Natural killer cell (primary cell): ENCODE measurements around the gene NPR3. TPM values are rescaled to one million over a fixed set of nuclear protein-coding genes. Genes with fewer than 3 reads are reported as not detected.

Source experiments
- ATAC-seq, 3 donors: fragments of 150-1000 bp in 2 of 3; fragments of 200-7000 bp in 1 of 3; cut with Tn5 transposase; 1 replicate in 1 of 3; 2 replicates in 2 of 3; pipeline ENCODE4 v1.10.0; 2021; ENCODE audit warnings: mild to moderate bottlenecking in 2 of 3, moderate library complexity in 2 of 3
- DNase-seq, 2 donors: peaks; one replicate each; pipeline versions ENCODE4 v3.0.0 to v3.0.0-alpha.2; 2013 to 2021; ENCODE audit warnings: mixed read lengths in 1 of 2
- H3K27ac ChIP-seq: one replicate; pipeline ENCODE4 v1.5.1; 2013; ENCODE audit warnings: mild to moderate bottlenecking, low read length
- H3K27me3 ChIP-seq: one replicate; pipeline ENCODE4 v1.6.1; 2013; ENCODE audit warnings: low read length; ENCODE audit not compliant: control insufficient read depth, insufficient read depth
- H3K36me3 ChIP-seq: one replicate; pipeline ENCODE4 v1.6.1; 2013; ENCODE audit warnings: low read length; ENCODE audit not compliant: control insufficient read depth, insufficient read depth
- H3K4me1 ChIP-seq: one replicate; pipeline ENCODE4 v1.6.1; 2013; ENCODE audit warnings: low read length; ENCODE audit not compliant: control insufficient read depth, insufficient read depth
- H3K4me3 ChIP-seq: one replicate; pipeline ENCODE4 v1.5.1; 2013; ENCODE audit warnings: low read length
- H3K9me3 ChIP-seq: one replicate; pipeline ENCODE4 v1.6.1; 2013; ENCODE audit warnings: low read length; ENCODE audit not compliant: control insufficient read depth, insufficient read depth
- H3K27ac Mint-ChIP-seq, 2 donors: one replicate each; pipeline ENCODE4 v1.8.0; 2022; ENCODE audit warnings: mild to moderate bottlenecking in 2 of 2, mixed read lengths in 2 of 2, moderate library complexity in 1 of 2
- H3K27me3 Mint-ChIP-seq, 2 donors: one replicate each; pipeline ENCODE4 v1.8.0; 2022; ENCODE audit warnings: low read depth in 2 of 2, mixed read lengths in 2 of 2
- H3K36me3 Mint-ChIP-seq: one replicate; pipeline ENCODE4 v1.8.0; 2022; ENCODE audit warnings: mixed read lengths
- H3K4me1 Mint-ChIP-seq, 2 donors: one replicate each; pipeline ENCODE4 v1.8.0; 2022; ENCODE audit warnings: mixed read lengths in 2 of 2
- H3K4me3 Mint-ChIP-seq: one replicate; pipeline ENCODE4 v1.8.0; 2022; ENCODE audit warnings: mild to moderate bottlenecking, moderate library complexity, mixed read lengths
- H3K9me3 Mint-ChIP-seq, 2 donors: one replicate each; pipeline ENCODE4 v1.8.0; 2022; ENCODE audit warnings: mixed read lengths in 2 of 2
- CTCF ChIP-seq: fragments of 200-600 bp; IDR thresholded peaks from one replicate; pipeline ENCODE4 v1.8.0; 2022; ENCODE audit warnings: antibody characterized with exemption
- WGBS: methylation state at CpG from one replicate; pipeline ENCODE4 v1.1.7; 2013; ENCODE audit warnings: missing lambda C conversion rate; ENCODE audit not compliant: insufficient coverage; 5-methylcytosine and 5-hydroxymethylcytosine counted together
- intact Hi-C: fragments of 100-400 bp; cut with micrococcal nuclease; formaldehyde crosslinking; loops from one replicate; pipeline ENCODE4 v1.14.2; 2022
- total RNA-seq, 4 donors: library from RNA; stranded (reverse); fragments of 120-200 nt in 1 of 4; gene quantifications; one replicate each; pipeline versions ENCODE4 v1.2.3 to v1.2.4, GENCODE V29; 2013 to 2022

The NPR3 gene
- total RNA-seq, 3 donors from 2014 or later (not counting 1 experiment from before 2014, with no cell fraction given), result 0.23 TPM; not detected in 2

- peaks cover 6% of the 10 kb centered on the region in 2 donors for H3K9me3 Mint-ChIP-seq
- H3K4me1 Mint-ChIP-seq, result no peaks in the 10 kb centered on the region
- TF ChIP-seq CTCF, result no peak
- H3K27me3 Mint-ChIP-seq, result peaks cover 14 to 16% of the 10 kb centered on the region in 2 donors
- H3K4me3 ChIP-seq, result no peak overlapping the region
- no peaks in the 10 kb centered on the region for H3K27me3 ChIP-seq
- no peaks in the 10 kb centered on the region for H3K36me3 Mint-ChIP-seq
- peaks cover 8% of the 10 kb centered on the region for H3K9me3 ChIP-seq
- ATAC-seq, result no peak
- intact Hi-C loops, result no loop called here
- no peak overlapping the region for H3K27ac ChIP-seq
- H3K36me3 ChIP-seq, result no peaks in the 10 kb centered on the region
- no peak for DNase-seq
- no peaks in the 10 kb centered on the region for H3K4me1 ChIP-seq
- no peak overlapping the region for H3K4me3 Mint-ChIP-seq
- H3K27ac Mint-ChIP-seq, result no peak overlapping the region
These were observed 23.7 kb upstream of the NPR3 start for GRCh38 chr5:32687499-32687831.

DNA sequence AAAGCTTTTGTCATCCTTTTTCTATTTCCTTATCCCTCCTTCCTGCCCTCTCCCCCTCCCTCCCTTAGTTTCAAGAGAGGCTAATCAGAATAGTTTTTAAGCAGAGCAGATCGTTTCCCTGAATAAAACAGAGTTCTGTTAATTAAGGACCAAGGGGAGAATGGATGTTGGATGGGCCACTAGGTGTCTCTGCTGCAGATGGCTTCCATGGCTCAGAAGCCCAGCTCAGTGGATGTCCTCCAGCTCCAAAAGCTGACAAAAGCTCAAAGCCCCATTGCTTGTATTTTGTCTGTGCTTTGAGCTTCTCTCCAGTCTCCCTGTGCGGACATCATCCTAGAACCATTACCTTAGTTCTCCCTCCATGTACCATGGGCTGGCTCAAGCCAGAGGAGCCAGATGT, 21.0 kb upstream of the NPR3 start:
- H3K9me3 Mint-ChIP-seq, result peaks cover 0 to 4% of the 10 kb centered on the region in 2 donors
- DNase-seq (no peak), ATAC-seq (no peak)
- no peak overlapping the region for H3K27ac Mint-ChIP-seq
- no peaks in the 10 kb centered on the region for H3K36me3 ChIP-seq
- H3K4me1 Mint-ChIP-seq, result no peaks in the 10 kb centered on the region
- H3K4me3 ChIP-seq, result no peak overlapping the region
- H3K27me3 Mint-ChIP-seq, result peaks cover 7 to 13% of the 10 kb centered on the region in 2 donors
- intact Hi-C loops, result no loop called here
- WGBS, result 63% methylated on average over 2 of the region's 2 CpGs
- H3K36me3 Mint-ChIP-seq, result no peaks in the 10 kb centered on the region
- no peaks in the 10 kb centered on the region for H3K4me1 ChIP-seq
- H3K27ac ChIP-seq, result no peak overlapping the region
- no peaks in the 10 kb centered on the region for H3K27me3 ChIP-seq
- no peak for TF ChIP-seq CTCF
- H3K4me3 Mint-ChIP-seq, result no peak overlapping the region
- H3K9me3 ChIP-seq, result no peaks in the 10 kb centered on the region

DNA sequence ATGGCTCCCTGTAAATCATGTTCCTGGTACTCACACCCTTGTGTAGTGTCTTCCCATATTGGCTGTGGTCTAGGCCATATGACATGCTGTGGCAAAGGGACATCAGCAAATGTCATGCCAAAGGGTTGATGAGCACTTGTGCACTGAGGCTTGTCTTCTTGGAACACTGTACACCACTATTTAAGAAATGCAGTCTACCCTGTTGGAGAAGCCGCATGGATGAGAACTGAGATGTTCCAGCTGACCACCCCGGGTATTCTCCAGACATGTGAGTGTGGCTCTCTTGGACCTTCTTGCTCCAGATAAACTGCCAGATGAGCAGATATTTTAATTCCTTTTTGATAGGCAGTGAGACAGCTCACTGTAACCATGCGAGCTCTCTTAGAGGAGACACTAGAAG, 20.5 kb upstream of the NPR3 start:
- Mint-ChIP-seq H3K4me1 (no peaks in the 10 kb centered on the region), H3K36me3 (no peaks in the 10 kb centered on the region), H3K27me3 (peaks cover 9 to 13% of the 10 kb centered on the region in 2 donors), H3K27ac (no peak overlapping the region), H3K4me3 (no peak overlapping the region), H3K9me3 (peaks cover 0 to 4% of the 10 kb centered on the region in 2 donors)
- Histone ChIP-seq H3K36me3 (no peaks in the 10 kb centered on the region), H3K4me1 (no peaks in the 10 kb centered on the region), H3K9me3 (no peaks in the 10 kb centered on the region), H3K27ac (no peak overlapping the region), H3K27me3 (no peaks in the 10 kb centered on the region), H3K4me3 (no peak overlapping the region)
- intact Hi-C loops, result no loop called here
- no peak for TF ChIP-seq CTCF
- no peak for ATAC-seq
- DNase-seq, result no peak
- WGBS, result 88% methylated on average over 3 of the region's 3 CpGs

GRCh38 chr5:32692036-32692746, 18.9 kb upstream of the NPR3 start:
- Mint-ChIP-seq H3K36me3 (peaks cover 5% of the 10 kb centered on the region), H3K27me3 (peaks cover 14 to 24% of the 10 kb centered on the region in 2 donors), H3K9me3 (no peaks in the 10 kb centered on the region), H3K4me1 (no peaks in the 10 kb centered on the region), H3K27ac (no peak overlapping the region), H3K4me3 (no peak overlapping the region)
- DNase-seq (no peak), ATAC-seq (no peak)
- Histone ChIP-seq H3K27ac (no peak overlapping the region), H3K4me3 (no peak overlapping the region), H3K9me3 (no peaks in the 10 kb centered on the region), H3K4me1 (no peaks in the 10 kb centered on the region), H3K27me3 (no peaks in the 10 kb centered on the region), H3K36me3 (no peaks in the 10 kb centered on the region)
- WGBS, result 64% methylated on average over 1 of the region's 3 CpGs
- intact Hi-C loops, result no loop called here
- TF ChIP-seq CTCF, result no peak
